GM23248 (cell line): ENCODE measurements around the gene TMEM181. TPM values are rescaled to one million over a fixed set of nuclear protein-coding genes. Genes with fewer than 3 reads are reported as not detected.
"Not testable (repeated sequence)": the region's sequence is repeated elsewhere in the genome, so short reads cannot be mapped to it uniquely, and the experiment has no call there.

Experiments used
- DNase-seq: peaks from one replicate; pipeline ENCODE4 v3.0.0-alpha.2; 2015
- H2AFZ ChIP-seq: fragments of 200-600 bp; sonication (generic); 2 replicates; pipeline ENCODE4 v1.6.1; 2016; ENCODE audit warnings: antibody characterized with exemption
- H3F3A ChIP-seq: fragments of 200-600 bp; sonication (generic); 2 replicates; pipeline ENCODE4 v1.6.1; 2016; ENCODE audit warnings: mild to moderate bottlenecking, antibody characterized with exemption, mixed run types; ENCODE audit not compliant: insufficient read depth
- H3K27ac ChIP-seq: fragments of 200-600 bp; sonication (generic); 2 replicates; pipeline ENCODE4 v1.5.1; 2016; ENCODE audit warnings: mild to moderate bottlenecking
- H3K27me3 ChIP-seq: fragments of 200-600 bp; sonication (generic); replicated peaks from 2 replicates; pipeline ENCODE4 v1.6.1; 2016; ENCODE audit warnings: mild to moderate bottlenecking; ENCODE audit not compliant: insufficient read depth
- H3K36me3 ChIP-seq: fragments of 200-600 bp; sonication (generic); 2 replicates; pipeline ENCODE4 v1.6.1; 2016; ENCODE audit warnings: low read depth, mild to moderate bottlenecking
- H3K4me1 ChIP-seq: fragments of 200-600 bp; sonication (generic); 2 replicates; pipeline ENCODE4 v1.6.1; 2016; ENCODE audit warnings: mild to moderate bottlenecking; ENCODE audit not compliant: insufficient read depth
- H3K4me2 ChIP-seq: fragments of 200-600 bp; sonication (generic); one replicate; pipeline ENCODE4 v1.6.1; 2016; ENCODE audit warnings: mild to moderate bottlenecking; ENCODE audit not compliant: unreplicated experiment
- H3K4me3 ChIP-seq: fragments of 200-600 bp; sonication (generic); 2 replicates; pipeline ENCODE4 v1.5.1; 2016; ENCODE audit warnings: mild to moderate bottlenecking
- H3K79me2 ChIP-seq: fragments of 200-600 bp; sonication (generic); 2 replicates; pipeline ENCODE4 v1.6.1; 2016; ENCODE audit warnings: mild to moderate bottlenecking; ENCODE audit not compliant: insufficient read depth
- H3K9ac ChIP-seq: fragments of 200-600 bp; sonication (generic); 2 replicates; pipeline ENCODE4 v1.6.1; 2016; ENCODE audit warnings: mild to moderate bottlenecking
- H3K9me2 ChIP-seq: fragments of 200-600 bp; sonication (generic); 2 replicates; pipeline ENCODE4 v1.6.1; 2016; ENCODE audit warnings: mixed run types, mild to moderate bottlenecking, moderate library complexity; ENCODE audit not compliant: insufficient read depth
- H3K9me3 ChIP-seq: fragments of 200-600 bp; sonication (generic); one replicate; pipeline ENCODE4 v1.6.1; 2017; ENCODE audit warnings: low read depth
- H4K20me1 ChIP-seq: fragments of 200-600 bp; sonication (generic); 2 replicates; pipeline ENCODE4 v1.6.0; 2016; ENCODE audit not compliant: insufficient read depth
- EZH2 ChIP-seq: fragments of 200-600 bp; sonication (generic); IDR thresholded peaks from 2 replicates; pipeline ENCODE4 v1.6.1; 2018; ENCODE audit warnings: antibody characterized with exemption, mild to moderate bottlenecking; ENCODE audit not compliant: insufficient read depth, poor library complexity, severe bottlenecking
- EZH2phosphoT487 ChIP-seq: fragments of 200-600 bp; sonication (generic); IDR thresholded peaks from 2 replicates; pipeline ENCODE4 v1.6.1; 2018; ENCODE audit warnings: antibody characterized with exemption, moderate library complexity, mild to moderate bottlenecking, low read depth; ENCODE audit not compliant: insufficient read depth
- WGBS, 2 experiments: methylation state at CpG; one replicate each; pipeline ENCODE4 v1.1.6; 2015 to 2017; ENCODE audit warnings: low lambda C conversion rate in 2 of 2, low coverage in 1 of 2; ENCODE audit errors: missing lambda C conversion rate in 2 of 2; 5-methylcytosine and 5-hydroxymethylcytosine counted together
- in situ Hi-C: fragments of 300-500 bp; cut with MboI; formaldehyde crosslinking; loops from 2 replicates; pipeline ENCODE4 v1.15.0; 2020
- polyA plus RNA-seq: library from polyadenylated mRNA; unstranded; fragments of >200 nt; fragmentation: Nextera tagmentation; extraction: Ambion mirVana; gene quantifications from 2 replicates; pipeline ENCODE4 v1.2.1, GENCODE V29; 2016
- total RNA-seq: library from RNA; depleted of rRNA; stranded (reverse); fragments of >200 nt; shearing (Covaris generic); gene quantifications from 2 replicates; pipeline ENCODE4 v1.2.3, GENCODE V29; 2014

The TMEM181 gene
- total and polyA plus RNA-seq, 2 experiments from 2014 or later = 30.7 to 52.6 TPM

DNA sequence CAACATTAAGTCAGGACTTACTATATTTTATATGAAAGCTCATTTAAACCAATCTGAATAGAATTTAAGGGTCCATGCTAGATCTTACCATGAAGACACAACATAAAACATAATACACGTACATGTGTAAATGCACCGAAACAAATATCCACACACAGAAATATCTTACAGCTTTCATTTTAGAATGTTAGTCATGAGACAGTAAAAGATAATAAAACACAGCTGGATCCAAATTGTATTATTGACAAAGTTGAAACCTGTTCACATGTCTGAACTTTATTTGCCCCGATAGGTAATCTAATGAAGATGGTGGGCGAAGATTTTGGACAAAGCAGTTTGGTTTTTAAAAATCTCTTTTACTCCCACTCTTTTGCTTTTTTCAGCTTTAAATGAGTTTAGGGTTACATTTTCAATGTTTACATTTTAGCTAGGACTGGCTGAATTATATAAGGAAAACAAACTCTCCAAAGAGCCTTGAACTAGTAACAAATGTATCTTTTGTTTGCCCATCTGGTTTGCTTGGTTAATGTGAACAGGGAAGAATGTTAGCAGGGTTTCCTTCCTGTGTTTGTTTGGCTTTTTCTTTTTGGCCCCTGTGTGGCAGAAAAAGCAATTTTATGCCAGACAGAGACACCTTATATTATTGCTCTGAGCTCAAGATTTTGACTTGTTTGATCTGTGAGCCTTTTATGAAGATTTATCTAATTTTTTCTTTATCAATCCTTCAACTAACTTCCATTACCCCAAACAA, 5.1 kb upstream of the TMEM181 start:
- peaks cover 10% of the 10 kb centered on the region; the same call in 1 of the 2 replicates for H3F3A ChIP-seq
- in situ Hi-C loops = no loop called here
- no peak for DNase-seq
- H3K9ac ChIP-seq = no peak overlapping the region
- H3K79me2 ChIP-seq = no peaks in the 10 kb centered on the region
- 89 to 91% methylated on average over 4 of the region's 4 CpGs for WGBS, 2 experiments
- no peak overlapping the region for H3K27ac ChIP-seq
- H3K27me3 ChIP-seq = no peaks in the 10 kb centered on the region; the same call in 1 of the 2 replicates
- no peak for TF ChIP-seq EZH2phosphoT487
- no peak for TF ChIP-seq EZH2
- H3K36me3 ChIP-seq = no peaks in the 10 kb centered on the region
- 0 out of 2 replicates have a peak, but pooled peaks cover 4% of the 10 kb centered on the region for H3K4me1 ChIP-seq
- no peak overlapping the region for H2AFZ ChIP-seq
- H3K4me3 ChIP-seq = no peak overlapping the region
- no peaks in the 10 kb centered on the region for H4K20me1 ChIP-seq
- no peaks in the 10 kb centered on the region; the same call in 1 of the 2 replicates for H3K9me2 ChIP-seq
- H3K9me3 ChIP-seq = no peaks in the 10 kb centered on the region
- H3K4me2 ChIP-seq = no peak overlapping the region

GRCh38 chr6:158556113-158556512, 3.8 kb upstream of the TMEM181 start:
- Histone ChIP-seq H4K20me1 (no peaks in the 10 kb centered on the region), H2AFZ (no peak overlapping the region), H3K79me2 (peaks cover 11% of the 10 kb centered on the region), H3K4me1 (0 out of 2 replicates have a peak, but pooled peaks cover 4% of the 10 kb centered on the region), H3K9me3 (no peaks in the 10 kb centered on the region), H3F3A (peaks cover 10% of the 10 kb centered on the region; the same call in 1 of the 2 replicates), H3K4me2 (no peak overlapping the region), H3K27ac (no peak overlapping the region), H3K9me2 (no peaks in the 10 kb centered on the region; the same call in 1 of the 2 replicates), H3K27me3 (no peaks in the 10 kb centered on the region; the same call in 1 of the 2 replicates), H3K9ac (no peak overlapping the region), H3K36me3 (no peaks in the 10 kb centered on the region), H3K4me3 (no peak overlapping the region)
- TF ChIP-seq EZH2 (no peak), EZH2phosphoT487 (no peak)
- in situ Hi-C loops = no loop called here
- no peak for DNase-seq
- 68% methylated on average over 7 of the region's 7 CpGs for WGBS, 2 experiments

GRCh38 chr6:158557110-158557509, 2.8 kb upstream of the TMEM181 start:
- H3K36me3 ChIP-seq, H2AFZ ChIP-seq, H3K4me3 ChIP-seq, H4K20me1 ChIP-seq, H3K9me2 ChIP-seq, H3K9me3 ChIP-seq, H3K27ac ChIP-seq, DNase-seq, H3K9ac ChIP-seq, H3K27me3 ChIP-seq, H3K4me2 ChIP-seq, in situ Hi-C loops, H3F3A ChIP-seq: not testable (repeated sequence)
- peaks cover 21% of the 10 kb centered on the region for H3K79me2 ChIP-seq
- WGBS, 2 experiments = 87 to 91% methylated on average over 3 of the region's 3 CpGs
- H3K4me1 ChIP-seq = peaks cover 13% of the 10 kb centered on the region

- Histone ChIP-seq H2AFZ (0 out of 2 replicates have a peak overlapping the region, but pooled peaks have one; percentile 15), H3K9ac (no peak overlapping the region), H3K9me3 (no peaks in the 10 kb centered on the region), H4K20me1 (no peaks in the 10 kb centered on the region), H3K9me2 (no peaks in the 10 kb centered on the region; the same call in 1 of the 2 replicates), H3K4me3 (no peak overlapping the region), H3K4me1 (peaks cover 21% of the 10 kb centered on the region), H3F3A (peaks cover 10% of the 10 kb centered on the region; the same call in 1 of the 2 replicates), H3K36me3 (no peaks in the 10 kb centered on the region), H3K27me3 (no peaks in the 10 kb centered on the region), H3K79me2 (peaks cover 29% of the 10 kb centered on the region), H3K4me2 (no peak overlapping the region), H3K27ac (no peak overlapping the region)
- no peak for TF ChIP-seq EZH2
- no peak for TF ChIP-seq EZH2phosphoT487
- WGBS, 2 experiments = 64 to 65% methylated on average over 5 of the region's 5 CpGs
- DNase-seq = no peak
- in situ Hi-C loops = no loop called here
Observed at GRCh38 chr6:158557927-158558326, 2.0 kb upstream of the TMEM181 start.
